Liver (tissue), 9 donors: Measurements from ENCODE around the gene AKNA. TPM values are rescaled to one million over a fixed set of nuclear protein-coding genes. Genes with fewer than 3 reads are reported as not detected.

Experiments used
- DNase-seq: peaks from one replicate; pipeline ENCODE4 v3.0.0-alpha.2; 2017; ENCODE audit warnings: low spot score
- H3K27ac ChIP-seq, 2 donors: one replicate each; pipeline ENCODE4 v1.7.0; 2013; ENCODE audit warnings: inconsistent platforms in 2 of 2, low read length in 2 of 2, control low read depth in 1 of 2, low read depth in 1 of 2, mild to moderate bottlenecking in 1 of 2
- H3K27me3 ChIP-seq, 4 donors: one replicate each; pipeline versions ENCODE4 v1.6.1 to v1.7.0; 2013; ENCODE audit warnings: low read length in 3 of 4, inconsistent platforms in 1 of 4, mild to moderate bottlenecking in 1 of 4, moderate library complexity in 1 of 4; ENCODE audit not compliant: control insufficient read depth in 4 of 4, insufficient read depth in 4 of 4
- H3K36me3 ChIP-seq, 4 donors: one replicate each; pipeline versions ENCODE4 v1.6.1 to v1.7.0; 2013; ENCODE audit warnings: low read length in 3 of 4, mild to moderate bottlenecking in 3 of 4, low read depth in 1 of 4, moderate library complexity in 1 of 4; ENCODE audit not compliant: control insufficient read depth in 4 of 4, insufficient read depth in 3 of 4
- H3K4me1 ChIP-seq, 4 donors: one replicate each; pipeline versions ENCODE4 v1.6.1 to v1.7.0; 2013; ENCODE audit warnings: low read length in 3 of 4, mild to moderate bottlenecking in 3 of 4, moderate library complexity in 1 of 4; ENCODE audit not compliant: control insufficient read depth in 4 of 4, insufficient read depth in 4 of 4
- H3K4me3 ChIP-seq, 3 donors: one replicate each; pipeline versions ENCODE4 v1.6.1 to v1.7.0; 2013; ENCODE audit warnings: low read length in 3 of 3, control low read depth in 1 of 3, low read depth in 1 of 3, mild to moderate bottlenecking in 1 of 3
- H3K9ac ChIP-seq, 2 donors: one replicate each; pipeline ENCODE4 v1.7.0; 2013; ENCODE audit warnings: low read length in 2 of 2, mild to moderate bottlenecking in 2 of 2, moderate library complexity in 2 of 2, control low read depth in 1 of 2, low read depth in 1 of 2
- H3K9me3 ChIP-seq, 4 donors: one replicate each; pipeline versions ENCODE4 v1.6.1 to v1.7.0; 2013; ENCODE audit warnings: low read length in 3 of 4; ENCODE audit not compliant: control insufficient read depth in 4 of 4
- CTCF ChIP-seq: fragments of 150-350 bp; IDR thresholded peaks from 2 replicates; pipeline ENCODE4 v1.5.1; 2017; ENCODE audit warnings: improper control_type of control experiment, low read depth, low read length; ENCODE audit not compliant: missing input control
- EGR1 ChIP-seq, 2 donors: IDR thresholded peaks; 2 replicates each; pipeline ENCODE4 v1.6.1; 2016 to 2018; ENCODE audit warnings: antibody characterized with exemption in 2 of 2, low read depth in 2 of 2
- FOXA1 ChIP-seq: IDR thresholded peaks from 2 replicates; pipeline ENCODE4 v1.6.1; 2016; ENCODE audit warnings: antibody characterized with exemption
- FOXA2 ChIP-seq: IDR thresholded peaks from 2 replicates; pipeline ENCODE4 v1.6.1; 2016; ENCODE audit warnings: antibody characterized with exemption
- GABPA ChIP-seq, 2 donors: IDR thresholded peaks in 1 of 2; conservative IDR thresholded peaks in 1 of 2; 2 replicates each; pipeline ENCODE4 v1.6.1; 2016; ENCODE audit warnings: antibody characterized with exemption in 2 of 2, mild to moderate bottlenecking in 1 of 2, moderate library complexity in 1 of 2
- HNF4A ChIP-seq, 2 donors: conservative IDR thresholded peaks; 2 replicates each; pipeline ENCODE4 v1.6.1; 2016; ENCODE audit warnings: antibody characterized with exemption in 2 of 2, mild to moderate bottlenecking in 2 of 2
- HNF4G ChIP-seq: IDR thresholded peaks from 2 replicates; pipeline ENCODE4 v1.6.1; 2016; ENCODE audit warnings: antibody characterized with exemption
- JUND ChIP-seq, 2 donors: IDR thresholded peaks; 2 replicates each; pipeline ENCODE4 v1.6.1; 2016; ENCODE audit warnings: antibody characterized with exemption in 2 of 2
- MAX ChIP-seq: IDR thresholded peaks from 2 replicates; pipeline ENCODE4 v1.6.1; 2016; ENCODE audit warnings: antibody characterized with exemption
- NR2F2 ChIP-seq: IDR thresholded peaks from 2 replicates; pipeline ENCODE4 v1.6.1; 2016; ENCODE audit warnings: antibody characterized with exemption
- RAD21 ChIP-seq, 2 donors: IDR thresholded peaks; 2 replicates each; pipeline ENCODE4 v1.6.1; 2016; ENCODE audit warnings: antibody characterized with exemption in 2 of 2, mild to moderate bottlenecking in 2 of 2
- REST ChIP-seq: IDR thresholded peaks from 2 replicates; pipeline ENCODE4 v1.6.1; 2016; ENCODE audit warnings: antibody characterized with exemption, mild to moderate bottlenecking
- RXRA ChIP-seq, 2 donors: IDR thresholded peaks; 2 replicates each; pipeline ENCODE4 v1.6.1; 2017 to 2018; ENCODE audit warnings: antibody characterized with exemption in 2 of 2, mild to moderate bottlenecking in 1 of 2
- SP1 ChIP-seq: IDR thresholded peaks from 2 replicates; pipeline ENCODE4 v1.6.1; 2018; ENCODE audit warnings: antibody characterized with exemption, mild to moderate bottlenecking
- TAF1 ChIP-seq: conservative IDR thresholded peaks from 2 replicates; pipeline ENCODE4 v1.6.1; 2016; ENCODE audit warnings: antibody characterized with exemption, mild to moderate bottlenecking
- YY1 ChIP-seq: IDR thresholded peaks from 2 replicates; pipeline ENCODE4 v1.6.1; 2016; ENCODE audit warnings: antibody characterized with exemption, mild to moderate bottlenecking
- ZBTB33 ChIP-seq: IDR thresholded peaks from 2 replicates; pipeline ENCODE4 v1.6.1; 2016; ENCODE audit warnings: antibody characterized with exemption
- WGBS: extraction: QIAGEN DNeasy Blood & Tissue Kit; methylation state at CpG from one replicate; pipeline ENCODE4 v1.1.7; 2013; 5-methylcytosine and 5-hydroxymethylcytosine counted together
- polyA plus RNA-seq, 2 donors: library from polyadenylated mRNA; stranded (reverse) in 1 of 2; unstranded in 1 of 2; fragments of 200-250 nt in 1 of 2; fragments of >200 nt in 1 of 2; fragmentation: Nextera tagmentation in 1 of 2; extraction: Ambion mirVana in 1 of 2; gene quantifications; one replicate each; pipeline versions ENCODE4 v1.2.1 to v1.2.3, GENCODE V29; 2013 to 2015
- total RNA-seq, 2 donors: library from RNA; depleted of rRNA; stranded (reverse); fragments of >200 nt; gene quantifications; one replicate each; pipeline ENCODE4 v1.2.3, GENCODE V29; 2014
- donor health status: healthy.
- donor health status: healthy.
- donor health status: healthy.
- donor health status: healthy.
- donor health status: healthy.

Gene AKNA
- total and polyA plus RNA-seq, 4 donors: 4.2 to 31.7 (median 6.9) TPM

- Histone ChIP-seq H3K27me3 (no peaks in the 10 kb centered on the region), H3K4me1 (peaks cover 13 to 60% (median 55%) of the 10 kb centered on the region in 4 donors), H3K27ac (peak overlapping the region; percentile 80 to 97), H3K4me3 (no peak overlapping the region), H3K36me3 (peaks cover 0 to 7% (median 4%) of the 10 kb centered on the region in 4 donors), H3K9me3 (no peaks in the 10 kb centered on the region), H3K9ac (peak overlapping the region in 1 of 2 donors; percentile 38)
- WGBS: 63% methylated on average over 1 of the region's 1 CpG
- TF ChIP-seq FOXA2 (no peak), MAX (no peak), NR2F2 (no peak), HNF4A (conservative IDR thresholded peaks at IDR 0.05) (no peak), TAF1 (no peak), YY1 (no peak), EGR1 (IDR thresholded peaks at IDR 0.05; ENCODE audit: low read depth in 2 of 2) (no peak), FOXA1 (no peak), GABPA (IDR thresholded peaks at IDR 0.05 in 1 of 2, conservative IDR thresholded peaks at IDR 0.05 in 1 of 2) (no peak), HNF4G (no peak), JUND (IDR thresholded peaks at IDR 0.05) (no peak)
- DNase-seq: no peak
Measured at GRCh38 chr9:114384341-114384740, 3.4 kb downstream of the AKNA start.

- WGBS: 65% methylated on average over 8 of the region's 8 CpGs
- H3K9me3 ChIP-seq: no peaks in the 10 kb centered on the region
- peaks cover 3 to 14% (median 6%) of the 10 kb centered on the region in 4 donors for H3K36me3 ChIP-seq
- H3K27ac ChIP-seq: peak overlapping the region; percentile 77 to 80
- H3K4me1 ChIP-seq: peaks cover 12 to 60% (median 54%) of the 10 kb centered on the region in 4 donors
- H3K9ac ChIP-seq: peak overlapping the region in 1 of 2 donors; percentile 34
- TF ChIP-seq MAX (no peak), FOXA1 (no peak), REST (peak; percentile 50), ZBTB33 (no peak), YY1 (no peak), HNF4G (no peak), JUND (IDR thresholded peaks at IDR 0.05) (no peak), EGR1 (IDR thresholded peaks at IDR 0.05; ENCODE audit: low read depth in 2 of 2) (no peak), RXRA (IDR thresholded peaks at IDR 0.05) (peak; percentile 3 to 28), NR2F2 (peak; percentile 77), RAD21 (IDR thresholded peaks at IDR 0.05) (no peak), FOXA2 (no peak), SP1 (peak; percentile 18), CTCF (no peak)
- no peak overlapping the region for H3K4me3 ChIP-seq
- H3K27me3 ChIP-seq: no peaks in the 10 kb centered on the region
- no peak for DNase-seq
Measured at GRCh38 chr9:114383521-114384231, 4.1 kb downstream of the AKNA start.
